ENCODE results near the gene CRIP3. TPM values are rescaled to one million over a fixed set of nuclear protein-coding genes. Genes with fewer than 3 reads are reported as not detected.

CRIP3 gene
- total and polyA plus RNA-seq, 2 of the 8 experiments (the other 6 are each of a cell fraction or from before 2014, with no cell fraction given) = 34.0 to 46.3 TPM

DNA sequence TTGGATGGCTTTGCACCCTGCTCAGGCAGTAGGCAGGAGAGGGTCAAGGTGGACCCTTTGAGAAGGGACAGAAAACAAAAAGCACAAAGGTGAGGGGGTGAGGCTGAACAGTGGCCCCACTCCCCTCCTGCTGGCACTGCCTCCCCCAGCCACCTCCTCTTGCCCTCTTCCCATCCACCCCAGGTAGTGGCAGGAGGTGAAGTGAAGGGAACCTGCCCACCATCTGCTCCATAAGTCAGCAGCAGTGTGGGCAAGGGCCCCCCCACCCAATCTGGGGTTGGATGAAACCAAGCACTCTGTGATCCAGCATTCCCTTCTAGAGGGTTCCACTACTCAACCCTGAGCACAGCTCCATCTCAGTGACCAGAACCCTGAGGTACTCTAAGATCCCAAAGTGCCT is 36.7 kb downstream of the CRIP3 start:
- no peak overlapping the region for H3K18ac ChIP-seq (ENCODE audit: extremely low read depth, low read length)
- ChIA-PET POLR2A (ENCODE audit: partially characterized antibody) (interaction anchor here (0.6 to 1.5 kb wide), 3 partner anchors 10 to 36 kb away, joined by 3 to 5 read pairs (median 3); no protein-coding TSS in a partner anchor), CTCF (ENCODE audit: partially characterized antibody) (interaction anchor here (0.6 to 2.3 kb wide), 5 partner anchors 8 to 235 kb away, joined by 3 to 8 read pairs (median 3); no protein-coding TSS in a partner anchor)
- H3K27ac ChIP-seq (ENCODE audit: low read depth, low read length) = no peak overlapping the region
- DNase-seq (ENCODE audit: low read depth in 1 of 2, low spot score in 2 of 2) (no peak), FAIRE-seq (no peak)
- no peak overlapping the region for H2BK5ac ChIP-seq (ENCODE audit: low read depth, low read length)
- peak overlapping the region; percentile 9 for H4K91ac ChIP-seq (replicated peaks; ENCODE audit: insufficient read length, low read length)
- H3K9ac ChIP-seq (replicated peaks in 1 of 4; ENCODE audit: extremely low read depth in 1 of 4, low read depth in 3 of 4, low read length in 3 of 4) = no peak overlapping the region
- no peak overlapping the region for H2AFZ ChIP-seq (ENCODE audit: low read length)
- no peak overlapping the region for H3K23ac ChIP-seq (ENCODE audit: insufficient read length)
- H3K27me3 ChIP-seq (replicated peaks in 1 of 4; ENCODE audit: control insufficient read depth in 3 of 4, extremely low read depth in 1 of 4, insufficient read depth in 3 of 4, low read length in 3 of 4) = peaks cover 13 to 72% (median 57%) of the 10 kb centered on the region in 4 experiments
- H2BK15ac ChIP-seq (ENCODE audit: low read length) = 0 out of 2 replicates have a peak overlapping the region, but pooled peaks have one; percentile 61
- no peak for TF ChIP-seq POU5F1 (IDR thresholded peaks at IDR 0.05; ENCODE audit: low read depth, low read length)
- TF ChIP-seq SP4 (IDR thresholded peaks at IDR 0.05; ENCODE audit: low read length) = no peak
- no peaks in the 10 kb centered on the region for H3K36me3 ChIP-seq (ENCODE audit: control insufficient read depth in 2 of 4, insufficient read depth in 4 of 4, low read length in 3 of 4)
- H4K8ac ChIP-seq (ENCODE audit: extremely low read depth, insufficient read depth, low read length) = no peak overlapping the region
- no peaks in the 10 kb centered on the region for H3K79me2 ChIP-seq (ENCODE audit: control insufficient read depth in 1 of 2, insufficient read depth in 2 of 2, low read length in 2 of 2)
- no peak overlapping the region for H4K5ac ChIP-seq (ENCODE audit: insufficient read length, low read depth, low read length)
- no peaks in the 10 kb centered on the region for H4K20me1 ChIP-seq (replicated peaks in 1 of 2; ENCODE audit: control insufficient read depth in 1 of 2, insufficient read depth in 2 of 2, low read length in 2 of 2)
- no peaks in the 10 kb centered on the region for H3K9me3 ChIP-seq (ENCODE audit: insufficient read depth in 2 of 2, low read depth in 1 of 2, low read length in 1 of 2)
- no peaks in the 10 kb centered on the region for H3K79me1 ChIP-seq (ENCODE audit: low read depth, low read length)
- H3K4me3 ChIP-seq (ENCODE audit: extremely low read depth in 1 of 4, insufficient read depth in 2 of 4, low read depth in 3 of 4, low read length in 4 of 4) = no peak overlapping the region
- no peak overlapping the region for H3K4me2 ChIP-seq (ENCODE audit: insufficient read depth in 1 of 2, low read depth in 2 of 2, low read length in 2 of 2)
- peaks cover 15% of the 10 kb centered on the region for H3K23me2 ChIP-seq (ENCODE audit: low read depth, low read length)
- H2BK120ac ChIP-seq (replicated peaks; ENCODE audit: low read depth, low read length) = no peak overlapping the region
- no peak overlapping the region for H3K56ac ChIP-seq (replicated peaks; ENCODE audit: insufficient read length, low read depth, low read length)
- no peak overlapping the region for H2AK5ac ChIP-seq (ENCODE audit: low read depth, low read length)
- no peak overlapping the region for H3K4ac ChIP-seq (replicated peaks; ENCODE audit: insufficient read length, low read depth, low read length)
- no peak overlapping the region for H2BK20ac ChIP-seq (ENCODE audit: low read length)
- H3K4me1 ChIP-seq (replicated peaks in 1 of 4; ENCODE audit: control insufficient read depth in 3 of 4, insufficient read depth in 4 of 4, low read length in 3 of 4) = peaks cover 3 to 42% (median 29%) of the 10 kb centered on the region in 4 experiments
- H2BK12ac ChIP-seq (ENCODE audit: low read depth, low read length) = no peak overlapping the region
- no peak overlapping the region for H3K14ac ChIP-seq (ENCODE audit: insufficient read length)
